ENCODE data around the gene C10orf120.

The C10orf120 gene

GRCh38 chr10:122659651-122660050 lies 40.0 kb downstream of the C10orf120 start:
- no peak for DNase-seq

GRCh38 chr10:122659126-122659525 lies 40.5 kb downstream of the C10orf120 start:
- no peak for DNase-seq

- no peak for DNase-seq
These were observed 41.1 kb downstream of the C10orf120 start for GRCh38 chr10:122658356-122659049.

- no peak for DNase-seq
These were observed 41.9 kb downstream of the C10orf120 start for GRCh38 chr10:122657729-122658128.

DNA sequence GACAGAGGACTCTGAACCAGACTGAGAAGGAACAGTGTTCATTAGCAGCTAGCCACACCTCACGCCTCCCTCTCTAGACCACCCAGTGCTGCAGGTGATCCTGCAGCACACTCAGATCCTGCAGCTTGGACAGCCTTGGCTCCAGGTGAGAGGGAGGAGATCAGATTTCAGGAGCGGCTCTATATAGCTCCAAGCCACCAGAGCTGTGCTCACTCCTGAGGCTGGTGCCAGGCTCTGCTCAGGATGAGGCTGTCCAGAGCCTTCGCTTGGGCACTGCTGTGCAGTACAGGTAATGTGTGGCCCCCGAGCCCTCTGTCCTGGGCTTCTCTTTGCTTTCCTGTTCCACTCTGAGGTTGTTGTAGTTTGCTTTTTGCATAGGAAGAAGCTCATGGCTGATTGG lies 42.4 kb downstream of the C10orf120 start:
- no peak for DNase-seq

DNA sequence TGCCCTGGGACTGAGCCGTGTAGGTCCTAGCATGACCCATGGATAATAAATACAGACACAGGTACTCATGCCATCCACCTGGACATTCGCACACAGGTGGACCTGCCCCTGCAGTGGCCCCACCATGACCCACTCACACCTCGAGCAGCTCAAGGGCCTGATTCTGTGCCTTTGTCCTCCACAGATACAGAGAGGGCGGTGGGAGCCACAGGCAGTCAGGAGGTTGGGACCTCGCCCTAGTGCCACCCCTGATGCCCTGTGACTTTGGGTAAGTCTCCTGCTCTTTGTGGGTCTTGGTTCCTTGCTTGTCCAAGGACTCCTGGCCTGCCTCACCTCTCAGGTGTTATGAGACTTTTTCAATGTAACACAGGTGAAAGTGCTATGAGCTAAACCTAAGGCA lies 42.9 kb downstream of the C10orf120 start:
- no peak for DNase-seq

- no peak for DNase-seq
These were observed 43.3 kb downstream of the C10orf120 start for GRCh38 chr10:122656308-122656705.

DNA sequence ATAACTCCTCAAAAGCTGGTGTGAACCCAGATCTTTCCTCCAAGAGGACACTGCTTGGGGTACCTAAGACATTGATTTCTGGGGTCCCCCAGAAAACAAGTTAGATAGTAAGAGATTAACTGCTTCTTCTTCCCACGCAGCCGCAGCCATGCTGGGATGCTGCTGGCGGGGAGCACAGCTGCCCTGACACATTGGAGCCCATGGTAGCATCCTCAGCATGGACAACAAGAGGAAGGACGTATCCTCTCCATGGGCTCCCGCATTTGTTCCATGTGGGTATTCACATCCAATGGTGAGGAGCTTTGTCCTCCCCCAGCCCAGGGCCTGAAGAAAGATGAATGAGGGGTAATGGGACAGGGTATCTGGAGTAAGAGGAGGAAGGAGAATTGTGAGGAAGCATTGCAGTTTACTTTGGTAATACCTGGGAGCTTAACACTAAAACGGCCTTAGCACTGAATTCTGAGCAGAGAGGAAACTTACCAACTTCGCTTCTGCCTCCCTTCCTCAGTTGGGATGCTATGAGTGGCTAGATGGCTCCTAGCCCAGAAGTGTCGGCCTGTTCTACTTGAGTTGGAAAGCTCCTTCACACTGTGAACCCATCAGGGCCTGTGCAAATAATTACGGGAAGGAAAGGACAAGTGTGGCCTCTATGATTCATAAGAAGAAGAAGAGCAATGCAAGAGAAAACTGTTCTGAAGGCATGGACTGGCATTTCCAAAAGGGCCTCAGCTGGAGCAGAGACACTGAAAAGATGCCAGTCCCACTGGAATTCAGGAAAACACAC lies 43.9 kb downstream of the C10orf120 start:
- no peak for DNase-seq

- DNase-seq = no peak
These were observed 49.3 kb downstream of the C10orf120 start for GRCh38 chr10:122650331-122650730.

DNA sequence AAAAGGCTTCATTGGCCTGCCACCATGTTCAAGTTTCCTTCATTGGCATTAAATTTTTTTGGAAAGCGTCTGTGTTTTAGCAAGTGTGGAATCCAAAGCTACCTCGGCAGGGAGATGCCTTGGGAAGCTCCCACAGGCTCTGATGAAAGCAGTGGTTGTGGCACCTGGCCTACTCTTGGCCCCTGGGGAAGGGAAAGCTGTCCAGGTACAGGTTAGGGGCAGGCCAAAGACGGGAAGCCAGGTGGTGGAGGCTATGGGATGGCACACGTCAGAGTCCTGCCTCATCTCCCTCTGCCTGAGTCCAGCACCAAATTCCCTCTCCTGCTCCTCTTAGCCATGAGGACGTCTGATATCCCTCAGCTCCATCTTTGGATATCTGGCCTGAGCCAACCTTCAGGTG lies 49.7 kb downstream of the C10orf120 start:
- DNase-seq = no peak

DNA sequence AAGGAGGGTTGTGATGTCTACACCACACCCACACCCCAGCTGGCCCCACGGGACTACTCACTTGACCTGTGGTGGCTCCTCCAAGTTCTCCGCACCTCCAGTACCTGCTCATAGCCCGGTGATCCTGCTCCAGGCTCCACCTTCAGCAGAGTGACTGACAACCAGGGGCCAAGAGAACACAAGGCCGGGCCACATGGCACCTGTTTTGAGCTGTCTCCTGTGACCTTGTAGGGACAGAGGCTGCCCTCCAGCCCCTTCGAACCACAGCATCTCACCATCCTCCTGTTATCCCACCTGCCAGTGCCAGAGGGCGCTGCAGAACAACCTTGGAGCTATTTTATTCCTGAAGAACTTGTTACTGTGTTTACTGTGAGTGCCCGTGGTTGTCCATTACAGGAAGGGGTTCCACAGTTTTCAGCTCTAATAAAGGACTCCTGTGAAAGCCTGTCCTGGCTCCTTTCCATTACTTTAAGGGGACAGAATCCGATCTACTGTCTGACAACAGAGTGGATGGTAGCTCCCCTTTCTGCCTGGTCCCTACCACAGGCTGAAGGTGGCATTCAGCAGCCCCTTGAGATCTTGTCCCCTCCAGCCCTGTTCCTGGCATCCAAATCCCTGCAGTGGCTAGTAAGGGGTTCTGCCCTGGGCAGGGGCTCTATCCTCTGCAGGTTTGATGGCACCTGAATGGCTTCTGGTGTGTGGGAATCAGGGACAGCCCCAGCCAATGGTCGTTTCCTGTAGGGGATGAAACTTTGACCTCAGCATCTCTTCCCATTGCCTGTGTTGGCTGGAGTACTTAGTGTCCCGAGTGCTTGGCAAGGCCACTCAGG lies 50.8 kb downstream of the C10orf120 start:
- no peak for DNase-seq
